Lower leg skin (tissue), 3 donors: Measurements from ENCODE around the gene CA5A.

Source experiments
- CTCF ChIP-seq, 3 donors: fragments of 450-650 bp; IDR thresholded peaks; one replicate each; pipeline ENCODE4 v1.5.1; 2016; ENCODE audit warnings: antibody characterized with exemption in 3 of 3, mild to moderate bottlenecking in 3 of 3, moderate library complexity in 2 of 3
- POLR2A ChIP-seq, 2 donors: fragments of 450-650 bp; IDR thresholded peaks; one replicate each; pipeline ENCODE4 v1.6.1; 2016 to 2017; ENCODE audit warnings: antibody characterized with exemption in 2 of 2, mild to moderate bottlenecking in 1 of 2, moderate library complexity in 1 of 2

- TF ChIP-seq CTCF (IDR thresholded peaks at IDR 0.05) (no peak), POLR2A (IDR thresholded peaks at IDR 0.05) (no peak)
These were observed 12.1 kb downstream of the CA5A start for GRCh38 chr16:87924041-87924810.
